Tibial nerve (tissue), 4 donors: ENCODE results near the gene KANSL1L. TPM values are rescaled to one million over a fixed set of nuclear protein-coding genes. Genes with fewer than 3 reads are reported as not detected.

Source experiments
- DNase-seq, 2 donors: peaks; one replicate each; pipeline ENCODE4 v3.0.0-alpha.2; 2019; ENCODE audit warnings: low spot score in 2 of 2
- H3K27ac ChIP-seq, 4 donors: fragments of 200-600 bp; sonication (generic) in 3 of 4; one replicate each; pipeline ENCODE4 v1.5.1; 2017 to 2019; ENCODE audit warnings: mild to moderate bottlenecking in 1 of 4
- H3K27me3 ChIP-seq, 2 donors: fragments of 200-600 bp; sonication (generic) in 1 of 2; one replicate each; pipeline versions ENCODE4 v1.5.1 to v1.6.0; 2017 to 2019
- H3K36me3 ChIP-seq, 3 donors: fragments of 200-600 bp; sonication (generic); one replicate each; pipeline ENCODE4 v1.5.1; 2018 to 2019
- H3K4me1 ChIP-seq, 4 donors: fragments of 200-600 bp; sonication (generic) in 3 of 4; one replicate each; pipeline ENCODE4 v1.5.1; 2017 to 2019
- H3K4me3 ChIP-seq, 4 donors: fragments of 200-600 bp; sonication (generic) in 3 of 4; one replicate each; pipeline ENCODE4 v1.5.1; 2017 to 2019; ENCODE audit warnings: mild to moderate bottlenecking in 1 of 4, moderate library complexity in 1 of 4
- H3K9me3 ChIP-seq, 4 donors: fragments of 200-600 bp; sonication (generic) in 3 of 4; one replicate each; pipeline ENCODE4 v1.5.1; 2017 to 2019
- CTCF ChIP-seq, 5 experiments: fragments of 200-600 bp in 3 of 5; fragments of 450-650 bp in 2 of 5; sonication (generic) in 3 of 5; IDR thresholded peaks; one replicate each; pipeline ENCODE4 v1.5.1; 2016 to 2019; ENCODE audit warnings: antibody characterized with exemption in 5 of 5, mild to moderate bottlenecking in 3 of 5, moderate library complexity in 2 of 5
- EP300 ChIP-seq, 2 donors: sonication (generic); formaldehyde crosslinking; IDR thresholded peaks; one replicate each; pipeline ENCODE4 v1.6.1; 2017; ENCODE audit warnings: antibody characterized with exemption in 2 of 2, mild to moderate bottlenecking in 1 of 2
- POLR2A ChIP-seq, 2 donors: fragments of 450-650 bp; IDR thresholded peaks; one replicate each; pipeline ENCODE4 v1.6.1; 2017; ENCODE audit warnings: antibody characterized with exemption in 2 of 2, mild to moderate bottlenecking in 2 of 2, moderate library complexity in 2 of 2
- WGBS, 2 donors: methylation state at CpG; one replicate each; pipeline ENCODE4 v1.1.5; 2018; 5-methylcytosine and 5-hydroxymethylcytosine counted together
- total RNA-seq, 4 donors: library from RNA; depleted of rRNA; stranded (reverse); fragments of >200 nt; gene quantifications; one replicate each; pipeline ENCODE4 v1.1.0, GENCODE V29; 2016

The KANSL1L gene
- 100 to 1,000 TPM in 3 of 4 donors, 10 to 100 TPM in 1; 87.0 to 141 (median 111) TPM for total RNA-seq

- Histone ChIP-seq H3K4me3 (peak within 1 kb of the TSS; percentile 56 to 97 (median 90)), H3K27me3 (no peaks in the 10 kb centered on the region), H3K27ac (peak within 1 kb of the TSS; percentile 99 to 100 (median 100)), H3K36me3 (no peaks in the 10 kb centered on the region), H3K9me3 (no peaks in the 10 kb centered on the region), H3K4me1 (peaks cover 4 to 38% (median 8%) of the 10 kb centered on the region in 4 donors)
- WGBS, 2 donors = 0 to 1% methylated on average over 39 of the region's 67 CpGs
- DNase-seq = peak; percentile 99
- TF ChIP-seq POLR2A (IDR thresholded peaks at IDR 0.05) (peak; percentile 82 to 93), EP300 (IDR thresholded peaks at IDR 0.05) (peak; percentile 65 to 94), CTCF (IDR thresholded peaks at IDR 0.05) (peak in 1 of 5 experiments; percentile 41)
Observed at GRCh38 chr2:210171309-210172218, at the start of gene KANSL1L. KANSL1L (minus strand) TSS chr2:210171409; CDS start chr2:210154582, 16,827 bp downstream.

- no peak for DNase-seq
- Histone ChIP-seq H3K4me1 (no peaks in the 10 kb centered on the region), H3K9me3 (no peaks in the 10 kb centered on the region), H3K27me3 (no peaks in the 10 kb centered on the region), H3K27ac (no peak overlapping the region), H3K36me3 (peaks cover 0 to 22% (median 0%) of the 10 kb centered on the region in 3 donors), H3K4me3 (no peak overlapping the region)
- WGBS, 2 donors = 25 to 41% methylated on average over 1 of the region's 1 CpG
- TF ChIP-seq EP300 (IDR thresholded peaks at IDR 0.05) (no peak), POLR2A (IDR thresholded peaks at IDR 0.05) (no peak), CTCF (IDR thresholded peaks at IDR 0.05) (no peak)
Observed at GRCh38 chr2:210215120-210215519, 43.9 kb upstream of the KANSL1L start.

- no peak for DNase-seq
- no peaks in the 10 kb centered on the region for H3K9me3 ChIP-seq
- no peaks in the 10 kb centered on the region for H3K27me3 ChIP-seq
- no peaks in the 10 kb centered on the region for H3K4me1 ChIP-seq
- 91 to 97% methylated on average over 1 of the region's 1 CpG for WGBS, 2 donors
- no peak overlapping the region for H3K27ac ChIP-seq
- H3K4me3 ChIP-seq = no peak overlapping the region
- TF ChIP-seq EP300 (IDR thresholded peaks at IDR 0.05) (no peak), CTCF (IDR thresholded peaks at IDR 0.05) (no peak), POLR2A (IDR thresholded peaks at IDR 0.05) (no peak)
- H3K36me3 ChIP-seq = peaks cover 0 to 31% (median 0%) of the 10 kb centered on the region in 3 donors
Observed at GRCh38 chr2:210210185-210210584, 39.0 kb upstream of the KANSL1L start.

GRCh38 chr2:210207929-210208328, 36.7 kb upstream of the KANSL1L start:
- no peak for TF ChIP-seq CTCF (IDR thresholded peaks at IDR 0.05)
- TF ChIP-seq EP300 (IDR thresholded peaks at IDR 0.05) = no peak
- no peak for TF ChIP-seq POLR2A (IDR thresholded peaks at IDR 0.05)

GRCh38 chr2:210203558-210203957, 32.3 kb upstream of the KANSL1L start:
- Histone ChIP-seq H3K4me3 (no peak overlapping the region), H3K9me3 (no peaks in the 10 kb centered on the region), H3K27me3 (no peaks in the 10 kb centered on the region), H3K27ac (no peak overlapping the region), H3K36me3 (peaks cover 0 to 29% (median 0%) of the 10 kb centered on the region in 3 donors), H3K4me1 (peaks cover 0 to 16% (median 0%) of the 10 kb centered on the region in 4 donors)
- no peak for DNase-seq
- 40 to 48% methylated on average over 1 of the region's 1 CpG for WGBS, 2 donors
- no peak for TF ChIP-seq CTCF (IDR thresholded peaks at IDR 0.05)
- TF ChIP-seq EP300 (IDR thresholded peaks at IDR 0.05) = no peak
- TF ChIP-seq POLR2A (IDR thresholded peaks at IDR 0.05) = no peak

More at GRCh38 chr2:210207929-210208328, 36.7 kb upstream of the KANSL1L start:
- no peaks in the 10 kb centered on the region for H3K27me3 ChIP-seq
- H3K4me1 ChIP-seq = peaks cover 0 to 12% (median 0%) of the 10 kb centered on the region in 4 donors
- H3K27ac ChIP-seq = no peak overlapping the region
- no peak for DNase-seq
- H3K9me3 ChIP-seq = no peaks in the 10 kb centered on the region
- peaks cover 0 to 28% (median 0%) of the 10 kb centered on the region in 3 donors for H3K36me3 ChIP-seq
- no peak overlapping the region for H3K4me3 ChIP-seq
- WGBS, 2 donors = 80 to 85% methylated on average over 1 of the region's 1 CpG
